ENCODE results near the gene GAS2.
A peak's percentile ranks its signal among the peaks of the same experiment; 100 is the strongest.

GAS2 gene

DNA sequence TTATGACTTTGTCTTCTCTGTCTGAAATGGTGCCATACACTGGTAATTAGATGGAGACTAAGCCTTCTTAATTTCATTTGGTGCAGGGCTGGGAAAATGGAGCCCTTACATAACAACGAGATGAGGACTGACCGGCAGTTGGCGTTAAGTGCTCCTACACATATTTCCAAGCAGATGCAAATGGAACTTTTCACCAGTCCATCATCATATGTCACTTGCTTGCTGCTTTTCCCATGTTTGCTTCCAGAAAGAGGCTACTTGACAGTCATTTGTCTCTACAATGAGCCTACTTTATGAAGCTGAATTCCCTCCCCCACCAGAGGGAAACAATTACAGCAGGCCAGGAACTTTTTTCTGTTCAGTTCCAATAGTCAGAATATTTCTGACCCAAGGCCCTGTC, 130.6 kb downstream of the GAS2 start:
- DNase-seq = no peak

DNA sequence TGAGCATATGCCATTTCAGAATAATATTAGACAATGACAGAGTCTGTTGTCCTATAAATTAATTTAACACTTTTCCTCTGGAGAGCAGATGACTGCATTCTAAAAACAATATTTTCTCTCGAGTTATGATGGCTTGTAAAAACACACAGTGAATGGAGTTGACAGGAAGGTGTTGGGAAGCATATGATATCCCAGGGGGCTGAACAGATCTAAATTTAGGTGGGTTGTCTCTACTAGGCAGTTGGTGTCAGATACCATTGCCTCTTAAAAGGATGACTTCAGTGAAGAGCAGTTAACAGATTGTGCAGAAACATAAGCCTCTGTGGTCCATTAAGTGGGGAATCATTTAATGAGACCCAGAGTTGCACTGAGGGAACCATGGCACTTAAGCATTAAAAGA, 132.5 kb downstream of the GAS2 start:
- DNase-seq = no peak

- DNase-seq = no peak
These were observed 134.1 kb downstream of the GAS2 start for GRCh38 chr11:22800482-22800881.

GRCh38 chr11:22802861-22803260, 136.4 kb downstream of the GAS2 start:
- DNase-seq = no peak

- DNase-seq = no peak
These were observed 141.0 kb downstream of the GAS2 start for GRCh38 chr11:22807391-22807790.

- no peak for DNase-seq
These were observed 141.6 kb downstream of the GAS2 start for GRCh38 chr11:22807855-22808570.

- no peak for DNase-seq
These were observed 142.3 kb downstream of the GAS2 start for GRCh38 chr11:22808571-22809197.

DNA sequence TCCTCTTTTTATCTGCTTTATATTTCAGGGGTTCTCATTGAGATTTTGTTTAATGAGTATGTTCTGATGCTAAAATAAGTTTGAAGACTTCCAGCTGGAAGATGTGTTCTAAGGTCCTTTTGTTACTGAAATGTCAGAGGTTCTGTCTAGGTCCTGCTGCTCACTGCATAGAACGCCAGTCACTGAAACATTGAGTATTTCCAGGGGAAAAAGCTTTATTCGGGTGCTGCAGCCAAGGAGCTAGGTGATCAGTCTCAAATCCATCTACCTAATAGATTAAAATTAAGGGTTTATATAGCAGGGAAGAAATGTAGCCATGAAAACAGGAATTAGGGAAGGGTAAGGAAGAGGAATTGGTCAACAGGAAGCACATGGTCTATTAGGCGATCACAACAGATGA, 143.5 kb downstream of the GAS2 start:
- DNase-seq = no peak

- DNase-seq = no peak
These were observed 155.8 kb downstream of the GAS2 start for GRCh38 chr11:22822203-22822602.

DNA sequence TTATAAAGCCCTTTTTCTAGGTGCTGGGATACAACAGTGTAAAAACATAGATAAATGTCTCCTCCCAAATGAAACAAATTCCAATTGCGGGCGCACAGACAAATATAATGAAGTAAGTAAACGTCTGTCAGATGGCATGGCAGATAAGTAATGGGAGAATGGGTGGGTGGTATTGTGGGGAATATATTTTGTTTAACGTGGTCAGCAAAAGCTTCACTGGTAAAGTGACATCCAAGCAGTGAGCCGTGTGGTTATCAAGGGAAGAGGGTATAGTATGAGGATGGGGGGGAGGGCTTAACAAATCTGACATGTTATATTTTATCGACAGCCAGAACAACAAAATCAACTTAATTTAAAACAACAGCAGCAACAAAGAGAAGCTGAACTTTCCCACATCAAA, 162.0 kb downstream of the GAS2 start:
- no peak for DNase-seq

DNA sequence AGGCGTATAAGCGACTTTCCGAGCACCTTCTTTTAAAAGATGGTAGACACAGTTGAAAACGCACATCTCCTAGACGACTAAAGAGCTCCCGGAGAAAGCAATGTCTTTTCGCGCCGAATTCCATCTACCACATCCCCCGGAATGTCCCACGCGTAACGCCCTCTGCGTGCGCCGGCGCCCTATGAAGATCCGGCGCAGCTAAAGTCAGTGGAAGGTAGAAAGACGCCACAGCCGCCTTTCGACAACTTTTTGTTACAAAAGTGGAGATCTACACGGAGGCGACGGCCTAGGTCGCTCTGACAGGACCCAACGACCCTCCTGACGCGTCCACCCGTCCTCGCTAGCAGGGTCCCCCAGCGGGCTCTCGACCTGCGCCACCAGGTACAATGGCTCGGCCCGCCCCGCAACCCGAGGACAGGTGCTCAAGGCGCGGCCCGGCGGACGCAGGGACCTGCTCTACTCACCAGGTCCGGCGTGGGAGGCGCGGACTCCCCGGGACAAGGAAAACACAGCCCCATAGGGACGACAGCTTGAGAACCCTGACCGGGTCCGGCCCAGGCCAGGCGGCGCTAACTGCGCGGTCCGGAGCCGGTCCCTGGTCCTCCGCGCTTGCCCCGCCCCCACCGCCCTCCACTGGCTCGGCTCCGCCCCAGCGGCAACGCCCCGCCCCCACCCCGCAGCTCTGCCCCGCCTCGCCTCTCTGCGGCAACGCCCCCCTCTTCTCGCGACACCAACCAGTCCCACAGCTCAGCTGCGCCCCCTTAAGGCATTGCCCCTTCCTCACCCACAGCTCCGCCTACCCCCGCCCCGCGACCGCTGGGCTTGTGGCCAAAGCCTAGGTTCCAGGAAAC, 163.0 kb downstream of the GAS2 start, which contains the start of gene SVIP:
TSS of gene SVIP (minus strand) at position 571 of the 851 bp plus-strand sequence. CDS start at position 518, 53 bp downstream.
- DNase-seq = peak; percentile 93

- no peak for DNase-seq
These were observed 163.6 kb downstream of the GAS2 start for GRCh38 chr11:22830082-22830414.

GRCh38 chr11:22832315-22833015, 166.1 kb downstream of the GAS2 start:
- DNase-seq = no peak

DNA sequence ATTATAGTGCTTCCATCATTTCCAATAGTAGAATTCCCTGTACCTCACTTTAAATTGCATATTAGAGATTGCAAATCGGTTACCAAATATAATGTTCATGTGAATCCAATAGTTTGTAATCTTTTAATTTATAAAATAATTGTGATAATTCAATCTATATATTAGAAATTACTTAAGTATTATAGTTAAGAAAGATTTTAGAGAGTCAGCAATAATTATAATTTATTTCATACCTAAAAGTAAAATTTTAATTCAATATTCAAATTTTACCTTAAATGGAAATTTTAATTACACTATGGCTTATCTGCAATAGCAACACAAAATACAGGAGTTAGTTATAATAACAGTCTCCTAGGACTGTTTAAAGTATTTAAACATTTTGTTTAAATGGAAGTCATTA, 180.3 kb downstream of the GAS2 start:
- DNase-seq = no peak

DNA sequence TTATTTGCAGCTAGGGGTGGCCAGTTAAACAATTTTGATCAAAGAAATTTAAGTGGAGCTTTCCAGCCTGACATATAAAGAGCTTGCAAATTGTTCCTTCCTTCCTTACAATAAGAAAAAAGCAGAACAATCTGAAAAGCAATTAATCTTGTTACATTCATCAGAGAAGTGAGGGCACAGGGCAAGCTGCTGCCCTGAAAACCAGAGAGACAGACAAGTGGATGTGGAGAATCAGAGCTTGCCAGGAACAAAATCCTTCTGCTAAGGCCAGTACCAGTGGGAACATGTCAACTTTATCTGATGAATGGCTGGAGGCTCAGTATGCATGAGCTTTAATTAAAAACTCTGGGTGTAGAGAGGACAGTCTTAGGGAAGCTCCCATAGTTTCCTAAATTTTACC, 185.1 kb downstream of the GAS2 start:
- no peak for DNase-seq

DNA sequence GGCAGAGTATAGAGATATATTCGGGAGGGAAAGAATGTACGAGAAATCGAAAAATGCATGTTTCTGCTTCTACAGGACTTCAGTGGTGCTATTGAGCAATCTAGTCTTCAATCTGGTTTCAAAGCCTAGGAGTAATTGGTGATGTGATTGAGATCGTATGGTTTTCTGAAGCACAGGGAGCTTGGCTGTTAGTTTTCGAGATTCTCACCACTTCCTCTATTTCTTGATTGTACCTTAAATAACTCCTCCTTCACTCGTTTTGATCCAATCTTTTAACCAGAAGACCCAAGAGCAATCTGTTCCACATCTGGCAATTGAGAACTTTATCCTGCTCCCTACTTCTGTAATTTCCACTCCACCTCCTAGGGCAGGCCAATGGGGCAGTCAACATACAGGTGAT, 193.3 kb downstream of the GAS2 start:
- DNase-seq = no peak

GRCh38 chr11:22860241-22860640, 193.8 kb downstream of the GAS2 start, which contains the start of gene CCDC179:
Gene CCDC179, minus strand, starts transcription at chr11:22860474. Its CDS starts 53 bp downstream, at chr11:22860421.
- no peak for DNase-seq

All from activated CD8-positive, alpha-beta memory T cell treated with anti-CD3 and anti-CD28 coated beads, Interleukin-2, amount 50 U/mL, for 4 hours (primary cell).